Measurements from ENCODE around the gene ZSCAN21.

ZSCAN21 gene

GRCh38 chr7:100077205-100077604 is 27.6 kb downstream of the ZSCAN21 start:
- no peak for DNase-seq (ENCODE audit: low read depth in 2 of 2)

GRCh38 chr7:100079024-100079560 is 29.5 kb downstream of the ZSCAN21 start:
- no peak for DNase-seq (ENCODE audit: low read depth in 2 of 2)

GRCh38 chr7:100080907-100081534 is 31.4 kb downstream of the ZSCAN21 start:
- no peak for DNase-seq (ENCODE audit: low read depth in 2 of 2)

- DNase-seq (ENCODE audit: low read depth in 2 of 2): peak; percentile 97 to 98
Observed at GRCh38 chr7:100081535-100082102, 32.0 kb downstream of the ZSCAN21 start, which contains the start of gene ZNF3. Gene ZNF3 (minus strand): TSS chr7:100081723. CDS start chr7:100077357, 4,366 bp downstream.

- DNase-seq (ENCODE audit: low read depth in 2 of 2): no peak
Observed at GRCh38 chr7:100082978-100083377, 33.4 kb downstream of the ZSCAN21 start.

- no peak for DNase-seq (ENCODE audit: low read depth in 2 of 2)
Observed at GRCh38 chr7:100085515-100085914, 35.9 kb downstream of the ZSCAN21 start.

- DNase-seq (ENCODE audit: low read depth in 2 of 2): no peak
Observed at GRCh38 chr7:100087055-100087750, 37.6 kb downstream of the ZSCAN21 start.

- no peak for DNase-seq (ENCODE audit: low read depth in 2 of 2)
Observed at GRCh38 chr7:100088095-100088620, 38.6 kb downstream of the ZSCAN21 start.

GRCh38 chr7:100088621-100089457 is 39.3 kb downstream of the ZSCAN21 start, which contains the start of gene COPS6:
Gene COPS6 (plus strand): TSS chr7:100088969. CDS start chr7:100088991, 22 bp downstream.
- DNase-seq (ENCODE audit: low read depth in 2 of 2): peak; percentile 65 to 80

- no peak for DNase-seq (ENCODE audit: low read depth in 2 of 2)
Observed at GRCh38 chr7:100089458-100090196, 40.1 kb downstream of the ZSCAN21 start.

- no peak for DNase-seq (ENCODE audit: low read depth in 2 of 2)
Observed at GRCh38 chr7:100090527-100091410, 41.2 kb downstream of the ZSCAN21 start.

- no peak for DNase-seq (ENCODE audit: low read depth in 2 of 2)
Observed at GRCh38 chr7:100091411-100092181, 42.0 kb downstream of the ZSCAN21 start.

- no peak for DNase-seq (ENCODE audit: low read depth in 2 of 2)
Observed at GRCh38 chr7:100093054-100093453, 43.5 kb downstream of the ZSCAN21 start.

GRCh38 chr7:100093498-100093897 is 43.9 kb downstream of the ZSCAN21 start:
- DNase-seq (ENCODE audit: low read depth in 2 of 2): no peak

- DNase-seq (ENCODE audit: low read depth in 2 of 2): no peak
Observed at GRCh38 chr7:100093925-100094486, 44.4 kb downstream of the ZSCAN21 start.

GRCh38 chr7:100095289-100095688 is 45.7 kb downstream of the ZSCAN21 start:
- DNase-seq (ENCODE audit: low read depth in 2 of 2): no peak

GRCh38 chr7:100095704-100096103 is 46.1 kb downstream of the ZSCAN21 start:
- DNase-seq (ENCODE audit: low read depth in 2 of 2): no peak

GRCh38 chr7:100098913-100099312 is 49.3 kb downstream of the ZSCAN21 start:
- DNase-seq (ENCODE audit: low read depth in 2 of 2): no peak

GRCh38 chr7:100099452-100099851 is 49.9 kb downstream of the ZSCAN21 start:
- no peak for DNase-seq (ENCODE audit: low read depth in 2 of 2)

Measured in stimulated activated CD8-positive, alpha-beta memory T cell treated with anti-CD3 and anti-CD28 coated beads, Interleukin-7, amount 100 ng/mL, for 4 hours (primary cell).